ENCODE measurements around the gene PAIP1.
A peak's percentile ranks its signal among the peaks of the same experiment; 100 is the strongest.
"Not testable (repeated sequence)": the region's sequence is repeated elsewhere in the genome, so short reads cannot be mapped to it uniquely, and the experiment has no call there.

The PAIP1 gene

DNA sequence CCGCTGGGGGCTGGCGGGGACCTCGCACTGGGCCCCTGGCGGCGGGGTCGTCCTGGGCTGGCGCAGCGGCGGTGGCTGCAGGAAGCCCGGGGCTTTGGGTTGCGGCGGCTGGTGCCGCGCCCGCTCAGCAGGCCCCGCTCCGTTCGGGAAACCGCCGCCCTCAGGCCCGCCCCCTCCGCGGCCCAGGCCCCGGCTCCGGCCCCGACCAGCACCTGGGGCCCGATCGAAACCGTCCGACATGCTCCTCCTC, 345 bp downstream of the PAIP1 start:
- ATAC-seq = peak; percentile 91
- not testable (repeated sequence) for H3K9me3 Mint-ChIP-seq; H3K27me3 Mint-ChIP-seq; H3K36me3 Mint-ChIP-seq (ENCODE audit: low read depth); DNase-seq
- peak overlapping the region; percentile 77 for H3K4me3 Mint-ChIP-seq
- H3K4me1 Mint-ChIP-seq = peaks cover 15% of the 10 kb centered on the region
- peak overlapping the region; percentile 86 for H3K27ac Mint-ChIP-seq

- DNase-seq = peak; percentile 65
- H3K4me3 Mint-ChIP-seq = no peak overlapping the region
- H3K27ac Mint-ChIP-seq = peak overlapping the region; percentile 86
- H3K36me3 Mint-ChIP-seq (ENCODE audit: low read depth) = peaks cover 8% of the 10 kb centered on the region
- ATAC-seq = no peak
- no peaks in the 10 kb centered on the region for H3K9me3 Mint-ChIP-seq
- peaks cover 17% of the 10 kb centered on the region for H3K4me1 Mint-ChIP-seq
- no peaks in the 10 kb centered on the region for H3K27me3 Mint-ChIP-seq
Observed at GRCh38 chr5:43555895-43556606, 826 bp downstream of the PAIP1 start.

GRCh38 chr5:43554497-43554896, 2.4 kb downstream of the PAIP1 start:
- Mint-ChIP-seq H3K4me3 (no peak overlapping the region), H3K36me3 (ENCODE audit: low read depth) (peaks cover 12% of the 10 kb centered on the region), H3K4me1 (peaks cover 24% of the 10 kb centered on the region), H3K27me3 (no peaks in the 10 kb centered on the region), H3K27ac (no peak overlapping the region), H3K9me3 (no peaks in the 10 kb centered on the region)
- DNase-seq (no peak), ATAC-seq (no peak)

GRCh38 chr5:43553381-43553780, 3.5 kb downstream of the PAIP1 start:
- no peaks in the 10 kb centered on the region for H3K27me3 Mint-ChIP-seq
- DNase-seq = no peak

DNA sequence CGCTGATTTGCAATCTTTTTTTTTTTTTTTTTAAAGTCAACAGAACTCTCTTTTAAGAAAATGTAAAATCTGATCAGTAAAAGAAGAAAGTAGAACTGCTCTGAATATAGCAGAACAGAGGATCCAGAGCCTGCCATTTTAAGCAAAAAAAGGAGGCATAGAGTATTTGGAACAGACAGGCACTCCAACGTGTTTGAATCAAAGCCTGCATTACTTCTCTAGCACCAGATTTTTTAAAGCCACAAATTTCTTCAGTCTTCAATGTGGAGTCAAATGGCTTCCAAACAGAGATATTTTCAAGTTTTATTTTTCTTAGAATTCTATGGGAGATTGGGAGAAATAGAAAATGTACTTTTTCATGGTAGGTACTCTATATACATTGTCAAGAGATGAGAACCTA, 5.1 kb downstream of the PAIP1 start:
- Mint-ChIP-seq H3K4me3 (no peak overlapping the region), H3K4me1 (peaks cover 13% of the 10 kb centered on the region), H3K36me3 (ENCODE audit: low read depth) (peaks cover 17% of the 10 kb centered on the region), H3K9me3 (no peaks in the 10 kb centered on the region), H3K27ac (no peak overlapping the region), H3K27me3 (no peaks in the 10 kb centered on the region)
- ATAC-seq (no peak), DNase-seq (no peak)

More at GRCh38 chr5:43553381-43553780, 3.5 kb downstream of the PAIP1 start:
- Mint-ChIP-seq H3K27ac (no peak overlapping the region), H3K36me3 (ENCODE audit: low read depth) (peaks cover 17% of the 10 kb centered on the region), H3K4me1 (peaks cover 21% of the 10 kb centered on the region), H3K9me3 (no peaks in the 10 kb centered on the region), H3K4me3 (no peak overlapping the region)
- ATAC-seq = no peak

DNA sequence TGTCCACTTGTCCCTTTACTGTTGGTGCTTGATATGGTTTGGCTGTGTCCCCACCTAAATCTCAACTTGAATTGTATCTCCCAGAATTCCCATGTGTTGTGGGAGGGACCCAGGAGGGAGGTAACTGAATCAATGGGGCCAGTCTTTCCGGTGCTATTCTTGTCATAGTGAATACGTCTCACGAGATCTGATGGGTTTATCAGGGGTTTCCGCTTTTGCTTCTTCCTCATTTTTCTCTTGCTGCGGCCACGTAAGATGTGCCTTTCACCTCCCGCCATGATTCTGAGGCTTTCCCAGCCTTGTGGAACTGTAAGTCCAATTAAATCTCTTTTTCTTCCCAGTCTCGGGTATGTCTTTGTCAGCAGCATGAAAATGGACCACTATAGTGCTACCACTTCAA, 7.6 kb downstream of the PAIP1 start:
- H3K4me3 Mint-ChIP-seq, H3K27me3 Mint-ChIP-seq, DNase-seq, ATAC-seq, H3K9me3 Mint-ChIP-seq, H3K27ac Mint-ChIP-seq: not testable (repeated sequence)
- peaks cover 28% of the 10 kb centered on the region for H3K36me3 Mint-ChIP-seq (ENCODE audit: low read depth)
- H3K4me1 Mint-ChIP-seq = peaks cover 16% of the 10 kb centered on the region

DNA sequence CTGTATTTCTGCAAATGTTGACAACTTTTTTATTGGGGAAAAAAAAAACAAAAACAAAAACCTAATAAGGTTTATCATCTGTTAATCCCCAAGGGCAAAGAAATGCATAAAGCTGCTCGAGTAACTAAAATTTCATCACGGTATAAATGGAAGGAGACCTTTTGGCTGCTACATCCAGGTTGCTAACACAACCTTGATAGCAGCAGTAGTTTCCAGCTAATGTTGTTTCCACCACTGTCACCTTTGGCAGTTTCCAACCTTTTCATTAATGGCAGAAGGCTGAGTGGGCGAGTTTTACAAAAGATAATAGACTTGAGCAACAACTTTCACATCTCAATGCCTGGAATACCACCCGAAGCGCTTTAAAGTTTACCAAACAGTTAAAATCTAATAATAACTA, 8.5 kb downstream of the PAIP1 start:
- no peaks in the 10 kb centered on the region for H3K27me3 Mint-ChIP-seq
- ATAC-seq (no peak), DNase-seq (no peak)
- no peaks in the 10 kb centered on the region for H3K9me3 Mint-ChIP-seq
- peaks cover 32% of the 10 kb centered on the region for H3K36me3 Mint-ChIP-seq (ENCODE audit: low read depth)
- H3K4me3 Mint-ChIP-seq = no peak overlapping the region
- H3K27ac Mint-ChIP-seq = no peak overlapping the region
- H3K4me1 Mint-ChIP-seq = peaks cover 16% of the 10 kb centered on the region

DNA sequence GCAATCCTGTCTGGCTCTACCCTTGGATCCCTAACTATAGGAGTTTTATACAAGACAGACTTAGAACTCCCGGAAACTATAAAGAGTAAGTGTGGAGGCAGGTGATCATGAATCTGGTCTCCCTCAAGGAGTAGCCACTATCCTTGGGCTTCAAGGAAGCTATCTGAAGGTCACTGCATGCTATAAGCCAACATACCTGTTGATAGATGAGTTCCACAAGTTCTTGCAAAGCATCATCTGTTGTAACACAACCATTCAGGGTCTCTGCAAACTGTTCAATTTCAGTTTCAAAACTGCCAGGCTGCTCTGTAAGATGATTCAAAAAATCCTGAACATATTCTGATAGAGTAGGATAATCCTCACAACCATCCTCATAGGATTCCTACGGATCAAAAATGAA, 9.3 kb downstream of the PAIP1 start:
- no peak for DNase-seq
- no peak overlapping the region for H3K4me3 Mint-ChIP-seq
- peaks cover 38% of the 10 kb centered on the region for H3K36me3 Mint-ChIP-seq (ENCODE audit: low read depth)
- no peaks in the 10 kb centered on the region for H3K27me3 Mint-ChIP-seq
- H3K9me3 Mint-ChIP-seq = no peaks in the 10 kb centered on the region
- no peak for ATAC-seq
- H3K27ac Mint-ChIP-seq = no peak overlapping the region
- H3K4me1 Mint-ChIP-seq = peaks cover 16% of the 10 kb centered on the region

GRCh38 chr5:43543434-43543833, 13.4 kb downstream of the PAIP1 start:
- Mint-ChIP-seq H3K9me3 (no peaks in the 10 kb centered on the region), H3K27me3 (no peaks in the 10 kb centered on the region), H3K4me1 (peaks cover 3% of the 10 kb centered on the region), H3K36me3 (ENCODE audit: low read depth) (peaks cover 34% of the 10 kb centered on the region), H3K4me3 (no peak overlapping the region), H3K27ac (no peak overlapping the region)
- ATAC-seq (no peak), DNase-seq (no peak)

- H3K9me3 Mint-ChIP-seq = no peaks in the 10 kb centered on the region
- H3K4me3 Mint-ChIP-seq = no peak overlapping the region
- DNase-seq (no peak), ATAC-seq (no peak)
- no peaks in the 10 kb centered on the region for H3K27me3 Mint-ChIP-seq
- no peak overlapping the region for H3K27ac Mint-ChIP-seq
- no peaks in the 10 kb centered on the region for H3K4me1 Mint-ChIP-seq
- H3K36me3 Mint-ChIP-seq (ENCODE audit: low read depth) = peaks cover 41% of the 10 kb centered on the region
Observed at GRCh38 chr5:43540746-43541145, 16.1 kb downstream of the PAIP1 start.

- H3K27me3 Mint-ChIP-seq = no peaks in the 10 kb centered on the region
- DNase-seq (no peak), ATAC-seq (no peak)
- peaks cover 2% of the 10 kb centered on the region for H3K4me1 Mint-ChIP-seq
- H3K4me3 Mint-ChIP-seq = no peak overlapping the region
- H3K27ac Mint-ChIP-seq = no peak overlapping the region
- peaks cover 52% of the 10 kb centered on the region for H3K36me3 Mint-ChIP-seq (ENCODE audit: low read depth)
- no peaks in the 10 kb centered on the region for H3K9me3 Mint-ChIP-seq
Observed at GRCh38 chr5:43536972-43537371, 19.9 kb downstream of the PAIP1 start.

DNA sequence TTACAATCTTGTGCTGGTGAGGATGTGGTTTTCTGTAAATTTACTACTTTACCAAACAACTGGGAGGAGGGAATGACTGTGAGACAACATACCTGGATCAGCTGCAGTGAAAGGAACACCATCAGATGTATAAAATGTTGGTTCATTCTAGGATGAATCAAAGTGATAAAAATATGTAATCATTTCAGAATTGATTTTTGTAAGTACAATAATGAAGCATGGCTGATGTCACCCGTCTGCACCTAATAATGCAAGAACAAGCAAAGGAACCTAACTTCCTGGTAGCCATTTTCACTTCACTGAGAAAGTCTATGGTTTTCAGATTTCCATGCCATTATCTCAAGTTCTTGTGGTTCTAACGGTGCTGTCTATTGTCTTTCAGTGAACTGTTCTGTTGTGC, 23.2 kb downstream of the PAIP1 start:
- ATAC-seq = no peak
- Mint-ChIP-seq H3K36me3 (ENCODE audit: low read depth) (peaks cover 56% of the 10 kb centered on the region), H3K4me1 (peaks cover 2% of the 10 kb centered on the region), H3K27ac (no peak overlapping the region), H3K4me3 (no peak overlapping the region), H3K27me3 (no peaks in the 10 kb centered on the region), H3K9me3 (no peaks in the 10 kb centered on the region)
- DNase-seq = no peak

GRCh38 chr5:43530648-43531047, 26.2 kb downstream of the PAIP1 start:
- no peak overlapping the region for H3K4me3 Mint-ChIP-seq
- no peaks in the 10 kb centered on the region for H3K27me3 Mint-ChIP-seq

DNA sequence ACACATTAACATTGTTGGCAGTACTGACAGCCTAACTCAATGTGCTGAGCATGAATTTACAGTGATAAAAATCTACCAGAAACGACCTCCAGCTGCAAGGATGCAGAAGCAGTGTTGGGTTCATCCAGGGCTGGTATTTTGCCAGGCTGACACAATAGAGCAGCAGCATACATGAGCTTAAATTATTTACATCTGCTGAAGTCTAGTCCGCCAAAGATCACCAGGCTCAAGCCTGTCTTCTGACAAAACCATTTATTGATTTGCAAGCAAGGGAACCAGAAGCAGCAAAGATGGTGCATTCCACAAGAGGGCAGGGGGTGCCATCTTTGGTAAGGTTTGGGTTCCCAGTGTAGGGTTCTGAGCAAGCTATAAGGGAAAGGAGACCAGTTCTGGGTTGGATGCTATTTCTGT, 33.2 kb downstream of the PAIP1 start:
- DNase-seq (no peak), ATAC-seq (no peak)
- H3K4me1 Mint-ChIP-seq = peaks cover 3% of the 10 kb centered on the region
- H3K9me3 Mint-ChIP-seq = no peaks in the 10 kb centered on the region
- peaks cover 32% of the 10 kb centered on the region for H3K36me3 Mint-ChIP-seq (ENCODE audit: low read depth)
- H3K27me3 Mint-ChIP-seq = no peaks in the 10 kb centered on the region
- H3K27ac Mint-ChIP-seq = no peak overlapping the region
- no peak overlapping the region for H3K4me3 Mint-ChIP-seq

More at GRCh38 chr5:43530648-43531047, 26.2 kb downstream of the PAIP1 start:
- no peak overlapping the region for H3K27ac Mint-ChIP-seq
- H3K9me3 Mint-ChIP-seq = no peaks in the 10 kb centered on the region
- peaks cover 55% of the 10 kb centered on the region for H3K36me3 Mint-ChIP-seq (ENCODE audit: low read depth)
- ATAC-seq = no peak
- DNase-seq = no peak
- peaks cover 4% of the 10 kb centered on the region for H3K4me1 Mint-ChIP-seq

DNA sequence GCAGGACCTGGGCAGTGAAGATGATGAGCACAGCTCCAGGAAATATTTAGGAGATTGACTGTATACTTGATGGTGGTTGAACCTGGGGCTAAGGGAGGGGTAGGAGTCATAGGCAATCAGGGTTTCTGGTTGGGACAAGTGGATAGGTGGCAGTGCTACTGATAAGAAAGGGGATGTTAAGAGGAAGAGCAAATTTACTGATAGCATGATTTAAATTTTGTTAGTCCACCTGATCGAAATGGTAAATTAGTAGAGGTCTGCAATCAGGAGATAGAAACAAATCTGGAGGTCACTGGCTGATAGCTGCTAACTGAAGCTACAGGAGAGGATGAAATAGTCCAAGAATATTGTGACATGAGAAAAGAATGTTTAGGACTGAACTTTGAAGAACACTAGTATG, 36.3 kb downstream of the PAIP1 start:
- DNase-seq (no peak), ATAC-seq (no peak)
- no peak overlapping the region for H3K4me3 Mint-ChIP-seq
- no peak overlapping the region for H3K27ac Mint-ChIP-seq
- H3K36me3 Mint-ChIP-seq (ENCODE audit: low read depth) = peaks cover 17% of the 10 kb centered on the region
- H3K27me3 Mint-ChIP-seq = no peaks in the 10 kb centered on the region
- no peaks in the 10 kb centered on the region for H3K9me3 Mint-ChIP-seq
- peaks cover 5% of the 10 kb centered on the region for H3K4me1 Mint-ChIP-seq

GRCh38 chr5:43515678-43516048, 41.2 kb downstream of the PAIP1 start:
- Mint-ChIP-seq H3K36me3 (ENCODE audit: low read depth) (peaks cover 14% of the 10 kb centered on the region), H3K27me3 (no peaks in the 10 kb centered on the region), H3K9me3 (no peaks in the 10 kb centered on the region), H3K4me1 (peaks cover 28% of the 10 kb centered on the region), H3K27ac (peak overlapping the region; percentile 95), H3K4me3 (peak overlapping the region; percentile 91)
- ATAC-seq (no peak), DNase-seq (no peak)
